Amygdala (tissue), 56 donors: ENCODE results near the gene CD34.
A peak's percentile ranks its signal among the peaks of the same experiment; 100 is the strongest.

Experiments used
- DNase-seq, 56 donors: peaks; one replicate each; lab custom pipeline; 2025; lab: John Stamatoyannopoulos, UW

Gene CD34

DNA sequence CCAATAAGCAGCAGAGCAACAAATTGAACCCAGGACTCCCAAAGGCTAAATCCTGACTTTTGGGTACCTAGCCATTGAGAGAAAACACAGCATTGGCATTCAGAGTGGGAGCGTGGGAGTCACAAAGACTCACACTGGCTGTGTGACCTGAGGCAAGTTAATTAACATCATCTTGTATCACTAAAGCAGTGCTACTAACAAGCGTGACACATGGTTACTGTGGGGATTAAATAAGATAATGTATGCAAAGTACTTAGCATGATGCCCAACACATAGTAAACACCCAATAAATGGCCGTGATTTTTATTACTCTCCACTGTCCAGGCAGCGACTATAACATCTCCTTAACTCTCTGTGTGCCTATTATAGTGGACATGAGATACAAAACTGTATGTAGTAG is 73.3 kb downstream of the CD34 start:
- DNase-seq = no peak

DNA sequence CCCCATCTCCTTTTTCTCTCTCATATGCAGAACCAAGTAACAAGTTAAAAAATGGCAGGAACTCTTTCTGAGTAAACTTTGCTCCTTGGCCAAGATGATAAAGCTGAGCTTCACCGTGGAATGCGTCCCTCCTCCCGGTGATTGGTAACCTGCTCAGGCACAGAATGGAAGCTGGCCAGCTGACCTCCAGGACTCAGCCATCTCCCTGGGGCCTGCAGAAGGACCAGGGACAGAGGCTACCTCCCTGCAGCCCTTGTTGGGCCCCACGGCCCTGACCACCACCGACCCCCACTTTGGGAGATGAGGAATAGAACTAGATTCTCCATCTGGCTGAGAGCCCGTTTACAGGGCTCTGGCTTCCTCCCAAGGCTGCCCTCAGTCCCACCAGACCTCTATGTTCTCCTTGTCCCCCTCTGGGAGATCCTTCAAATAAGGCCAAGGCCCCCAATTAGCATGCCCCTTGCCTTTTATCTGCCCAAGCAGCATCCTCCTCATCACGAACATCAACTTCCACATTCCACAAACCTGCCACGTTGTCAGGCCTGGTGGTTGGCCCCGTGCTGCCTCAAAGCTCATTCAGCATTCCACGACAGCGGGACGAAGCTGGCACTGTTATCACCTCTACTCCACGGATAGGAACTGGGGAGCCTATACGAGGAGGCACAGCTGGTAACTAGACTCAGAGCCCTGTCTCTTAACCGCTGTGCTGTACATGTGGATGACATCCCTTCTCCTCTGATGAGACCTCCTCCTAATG is 74.2 kb downstream of the CD34 start:
- DNase-seq = no peak

DNA sequence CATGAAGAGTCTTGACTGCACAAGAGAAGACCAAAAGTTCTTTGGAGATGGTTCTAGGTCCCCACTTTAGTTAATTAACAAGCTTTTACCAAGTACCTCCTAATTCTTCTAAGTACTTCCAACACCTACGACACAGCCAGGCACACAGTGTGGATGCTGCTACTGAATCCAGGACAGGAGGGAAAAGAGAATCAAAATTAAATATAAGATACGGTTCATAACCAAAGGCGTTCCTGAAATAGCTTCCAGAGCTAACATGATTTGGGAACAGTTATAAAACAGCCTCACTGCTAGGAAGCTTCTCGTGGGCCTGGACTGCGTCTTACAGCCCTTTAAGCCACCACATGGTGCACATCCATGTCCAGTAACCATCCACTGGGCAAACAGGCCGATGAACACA is 75.0 kb downstream of the CD34 start:
- DNase-seq = no peak

DNA sequence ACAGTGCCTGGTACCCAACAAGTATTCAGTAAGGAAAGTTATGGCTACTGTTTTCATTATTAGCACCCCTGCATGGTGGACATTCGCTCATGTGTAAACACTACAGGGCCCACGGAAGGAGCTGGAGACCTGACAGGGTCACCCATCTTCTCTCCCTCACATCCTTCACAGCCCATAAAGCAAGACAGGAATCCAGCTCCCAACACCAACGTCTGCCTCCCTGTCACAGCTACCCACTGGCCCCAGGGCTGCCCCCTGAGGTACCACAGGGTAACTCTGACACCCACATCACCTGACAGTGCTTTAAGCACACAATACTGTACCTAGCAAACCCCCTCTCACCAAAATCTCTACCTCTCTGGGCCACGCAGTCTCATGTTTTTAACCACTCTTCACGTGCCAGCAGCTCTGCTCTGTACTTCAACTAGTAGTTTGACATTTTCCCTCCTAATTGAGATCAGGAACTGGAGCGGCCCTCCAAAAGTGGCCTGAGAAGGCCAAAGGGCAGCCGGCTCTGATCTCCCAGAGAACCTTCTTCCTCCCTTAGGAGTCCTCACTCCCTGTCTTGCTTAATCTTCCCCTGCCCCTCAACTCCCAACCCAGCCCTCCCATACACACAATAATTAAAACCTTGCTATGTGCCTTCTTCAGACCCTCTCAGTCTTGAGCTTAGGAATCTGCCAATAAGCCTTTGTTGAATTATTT is 76.8 kb downstream of the CD34 start:
- no peak for DNase-seq

DNA sequence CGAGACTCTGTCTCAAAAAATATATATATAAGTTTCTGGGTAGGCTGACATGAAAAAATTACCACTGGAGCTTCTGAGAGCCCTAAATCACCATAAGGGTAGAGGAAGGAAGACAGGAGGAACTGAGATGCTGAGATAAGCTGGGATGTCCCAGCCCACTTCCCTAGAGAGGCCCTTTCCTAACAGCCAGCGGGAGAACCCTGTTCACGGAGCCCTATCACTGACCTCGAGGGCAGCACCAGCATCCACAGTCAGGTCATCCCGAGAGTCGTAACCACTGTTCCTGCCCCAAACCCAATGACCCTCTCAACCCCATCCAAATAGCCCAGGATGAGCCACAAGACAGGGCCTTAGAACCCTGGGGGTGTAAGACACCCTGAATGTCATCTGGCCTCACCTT is 77.5 kb downstream of the CD34 start:
- no peak for DNase-seq

DNA sequence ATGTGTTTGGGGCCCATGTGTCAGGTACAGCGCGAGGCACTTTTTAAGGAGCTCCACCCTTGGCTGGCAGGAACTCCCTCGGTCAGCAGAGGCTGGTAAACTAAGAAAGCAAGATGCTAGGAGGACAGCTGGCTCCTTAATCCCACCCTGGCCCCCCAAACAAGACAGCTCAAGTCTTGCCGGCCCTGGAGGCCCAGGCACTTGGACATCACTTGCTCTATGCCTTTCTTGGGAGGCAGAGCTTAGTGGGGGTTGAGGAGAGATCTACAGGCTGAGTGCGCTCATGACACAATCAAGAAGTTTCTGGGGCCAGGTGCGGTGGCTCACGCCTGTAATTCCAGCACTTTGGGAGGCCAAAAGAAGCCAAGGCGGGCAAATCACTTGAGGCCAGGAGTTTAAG is 78.1 kb downstream of the CD34 start:
- no peak for DNase-seq

GRCh38 chr1:207831517-207832327 is 79.2 kb downstream of the CD34 start:
- peak in 3 of 56 donors; percentile 26 to 33 (median 31) for DNase-seq
